K562 (cell line): ENCODE results near the gene SLC6A8. TPM values are rescaled to one million over a fixed set of nuclear protein-coding genes. Genes with fewer than 3 reads are reported as not detected.

Experiments used
- CHD1 ChIP-seq: fragments of 200-600 bp; sonication (generic); IDR thresholded peaks from one replicate; pipeline ENCODE4 v1.6.1; 2012; ENCODE audit warnings: mild to moderate bottlenecking, moderate library complexity, low read length, inconsistent platforms
- DIDO1 ChIP-seq: fragments of 450-650 bp; IDR thresholded peaks from 2 replicates; pipeline ENCODE4 v1.6.1; 2016; ENCODE audit warnings: low read depth, missing biosample characterization, missing genetic modification characterization
- GTF2F1 ChIP-seq: IDR thresholded peaks from 2 replicates; pipeline ENCODE4 v1.6.1; 2011; ENCODE audit warnings: low read depth, low read length, improper control_type of control experiment
- HIVEP1 ChIP-seq: fragments of 250-450 bp; sonication (Bioruptor Pico); IDR thresholded peaks from 2 replicates; pipeline ENCODE4 v1.4.0; 2020; ENCODE audit warnings: mild to moderate bottlenecking
- NRF1 ChIP-seq, 2 experiments: fragments of 450-650 bp; IDR thresholded peaks in 1 of 2; conservative IDR thresholded peaks in 1 of 2; 2 replicates each; pipeline ENCODE4 v1.6.1; 2014; ENCODE audit warnings: mild to moderate bottlenecking in 2 of 2
- RBFOX2 ChIP-seq: fragments of 200-400 bp; formaldehyde crosslinking; IDR thresholded peaks from 2 replicates; pipeline ENCODE4 v1.6.1; 2017; ENCODE audit warnings: low read depth, mild to moderate bottlenecking, low read length, moderate library complexity
- SMARCA5 ChIP-seq: fragments of 450-650 bp; IDR thresholded peaks from 2 replicates; pipeline ENCODE4 v1.6.1; 2016
- SOX6 ChIP-seq: fragments of 450-650 bp; IDR thresholded peaks from 2 replicates; pipeline ENCODE4 v1.6.1; 2014; ENCODE audit warnings: mild to moderate bottlenecking
- SP1 ChIP-seq: sonication (generic); formaldehyde crosslinking; IDR thresholded peaks from 2 replicates; pipeline ENCODE4 v1.8.1; 2022; ENCODE audit warnings: mild to moderate bottlenecking, missing genetic modification reagents
- STAG1 ChIP-seq: sonication (generic); formaldehyde crosslinking; IDR thresholded peaks from 2 replicates; pipeline ENCODE4 v1.5.0; 2020; ENCODE audit warnings: missing genetic modification reagents, borderline replicate concordance
- TAL1 ChIP-seq: fragments of 450-650 bp; IDR thresholded peaks from 2 replicates; pipeline ENCODE4 v1.6.1; 2016; ENCODE audit warnings: mild to moderate bottlenecking
- TEAD4 ChIP-seq, 2 experiments: sonication (generic) in 1 of 2; formaldehyde crosslinking in 1 of 2; IDR thresholded peaks; 2 replicates each; pipeline versions ENCODE4 v1.6.1 to v1.8.0; 2012 to 2022; ENCODE audit warnings: borderline replicate concordance in 1 of 2, inconsistent platforms in 1 of 2, low read length in 1 of 2, mild to moderate bottlenecking in 1 of 2, missing genetic modification reagents in 1 of 2
- ZNF134 ChIP-seq: fragments of 250-450 bp; sonication (Bioruptor Pico); conservative IDR thresholded peaks from 2 replicates; pipeline ENCODE4 v1.4.0; 2020
- ZNF212 ChIP-seq: fragments of 450-650 bp; formaldehyde crosslinking; IDR thresholded peaks from 2 replicates; pipeline ENCODE4 v1.4.0; 2020; ENCODE audit warnings: mild to moderate bottlenecking
- ZNF780A ChIP-seq: fragments of 250-450 bp; sonication (Bioruptor Pico); IDR thresholded peaks from 2 replicates; pipeline ENCODE4 v1.5.0; 2021; ENCODE audit warnings: mild to moderate bottlenecking
- polyA plus RNA-seq, 8 experiments: library from polyadenylated mRNA; depleted of rRNA in 4 of 8; stranded (reverse) in 5 of 8; unstranded in 3 of 8; fragments of >200 nt; fragmentation: Nextera tagmentation in 2 of 8; fragmentation: Illumina TruSeq in 1 of 8; extraction: Ambion mirVana in 2 of 8; extraction: Trizol in 1 of 8; gene quantifications; 2 replicates each; pipeline versions ENCODE4 v1.2.1 to v1.2.3, GENCODE V29; 2011 to 2014; ENCODE audit warnings: inconsistent platforms in 1 of 8, missing spikeins in 1 of 8
- total RNA-seq, 7 experiments: library from RNA; depleted of rRNA in 6 of 7; stranded (reverse); fragments of >200 nt in 6 of 7; fragmentation: Illumina TruSeq in 2 of 7; extraction: Trizol in 2 of 7; gene quantifications; 2 replicates each; pipeline versions ENCODE4 v1.2.1 to v1.2.3, GENCODE V29; 2011 to 2021; ENCODE audit warnings: low replicate concordance in 1 of 7
- TF ChIP-seq, protein P1 (sequence below): sonication (generic); formaldehyde crosslinking; IDR thresholded peaks from 2 replicates; pipeline ENCODE4 v1.8.0; 2022; ENCODE audit warnings: mild to moderate bottlenecking, missing genetic modification reagents, borderline replicate concordance
- TF ChIP-seq, protein P2 (sequence below): sonication (generic); formaldehyde crosslinking; IDR thresholded peaks from 2 replicates; pipeline ENCODE4 v1.8.0; 2022; ENCODE audit warnings: mild to moderate bottlenecking, missing genetic modification reagents
- TF ChIP-seq, protein P3 (sequence below): fragments of 250-450 bp; sonication (Bioruptor Pico); IDR thresholded peaks from 2 replicates; pipeline ENCODE4 v1.5.0; 2021
- TF ChIP-seq, protein P4 (sequence below), 3 experiments: IDR thresholded peaks in 2 of 3; conservative IDR thresholded peaks in 1 of 3; 2 replicates each; pipeline ENCODE4 v1.5.1; 2011 to 2012; ENCODE audit warnings: low read length in 3 of 3, mild to moderate bottlenecking in 3 of 3, control low read depth in 2 of 3, improper control_type of control experiment in 1 of 3, inconsistent platforms in 1 of 3, low read depth in 1 of 3, mixed read lengths in 1 of 3, moderate library complexity in 1 of 3; ENCODE audit not compliant: insufficient read depth in 2 of 3
- TF ChIP-seq, protein P5 (sequence below): fragments of 250-450 bp; sonication (Bioruptor Pico); IDR thresholded peaks from 2 replicates; pipeline ENCODE4 v1.9.0; 2021; ENCODE audit warnings: mild to moderate bottlenecking

Gene SLC6A8
- total and polyA plus RNA-seq, 9 of the 15 experiments (the other 6 are each of a cell fraction or from before 2014, with no cell fraction given) = 0.68 to 144 (median 34.3) TPM

DNA sequence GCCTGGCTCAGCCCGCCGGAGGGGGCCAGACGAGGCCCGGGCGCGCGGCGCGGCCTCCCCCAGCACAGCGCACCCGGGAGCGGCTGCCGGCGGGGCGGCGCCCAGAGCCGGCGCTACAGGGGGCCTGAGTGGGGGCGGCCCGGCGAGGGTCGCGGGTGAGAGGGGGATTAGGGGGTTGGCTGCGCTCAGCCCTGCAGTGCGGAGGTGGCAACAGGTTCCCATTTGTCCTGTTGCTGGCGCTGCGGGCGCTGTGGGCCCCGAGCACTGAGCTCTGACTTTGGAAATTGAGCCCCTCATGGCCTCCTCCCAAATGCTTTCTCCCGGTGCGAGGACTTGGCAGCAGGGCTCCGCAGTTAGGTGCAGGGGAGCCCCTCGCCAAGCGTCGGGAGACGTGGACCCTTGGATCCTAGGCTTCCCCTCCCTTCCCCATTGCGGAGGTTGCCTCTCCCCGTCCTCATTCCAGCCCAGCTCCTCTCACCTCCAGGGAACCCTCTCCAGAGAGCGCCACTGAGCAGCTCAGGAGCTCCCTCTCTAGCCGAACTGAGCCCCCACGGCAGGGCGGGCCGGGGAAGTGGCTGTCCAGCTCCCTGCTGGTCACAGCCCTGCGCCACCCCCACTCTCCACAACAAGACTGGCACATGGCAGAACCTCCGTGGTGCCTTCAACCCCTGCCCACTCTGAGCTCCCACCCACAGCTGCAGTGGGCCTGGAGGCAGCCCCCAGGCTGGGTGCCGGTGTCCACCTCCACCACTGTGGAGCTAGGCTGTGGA, 43.2 kb upstream of the SLC6A8 start (continued):
- TF ChIP-seq CHD1 (no peak), SMARCA5 (no peak), DIDO1 (no peak), TEAD4 (IDR thresholded peaks at IDR 0.05; ENCODE audit: low read length) (no peak), TEAD4 (CRISPR knock-in tag; IDR thresholded peaks at IDR 0.05; ENCODE audit: borderline replicate concordance) (no peak), SP1 (no peak), ZNF212 (CRISPR knock-in tag) (no peak), RBFOX2 (no peak; the same call in 1 of the 2 replicates), GTF2F1 (no peak), SOX6 (no peak), TAL1 (no peak), NRF1 (conservative IDR thresholded peaks at IDR 0.05 in 1 of 2, IDR thresholded peaks at IDR 0.05 in 1 of 2) (peak; percentile 37 to 58; a peak in 2 of 4 replicates), HIVEP1 (CRISPR knock-in tag) (no peak), STAG1 (CRISPR knock-in tag) (no peak), ZNF134 (CRISPR knock-in tag) (no peak), ZNF780A (CRISPR knock-in tag) (no peak)
- TF ChIP-seq, protein P1, sequence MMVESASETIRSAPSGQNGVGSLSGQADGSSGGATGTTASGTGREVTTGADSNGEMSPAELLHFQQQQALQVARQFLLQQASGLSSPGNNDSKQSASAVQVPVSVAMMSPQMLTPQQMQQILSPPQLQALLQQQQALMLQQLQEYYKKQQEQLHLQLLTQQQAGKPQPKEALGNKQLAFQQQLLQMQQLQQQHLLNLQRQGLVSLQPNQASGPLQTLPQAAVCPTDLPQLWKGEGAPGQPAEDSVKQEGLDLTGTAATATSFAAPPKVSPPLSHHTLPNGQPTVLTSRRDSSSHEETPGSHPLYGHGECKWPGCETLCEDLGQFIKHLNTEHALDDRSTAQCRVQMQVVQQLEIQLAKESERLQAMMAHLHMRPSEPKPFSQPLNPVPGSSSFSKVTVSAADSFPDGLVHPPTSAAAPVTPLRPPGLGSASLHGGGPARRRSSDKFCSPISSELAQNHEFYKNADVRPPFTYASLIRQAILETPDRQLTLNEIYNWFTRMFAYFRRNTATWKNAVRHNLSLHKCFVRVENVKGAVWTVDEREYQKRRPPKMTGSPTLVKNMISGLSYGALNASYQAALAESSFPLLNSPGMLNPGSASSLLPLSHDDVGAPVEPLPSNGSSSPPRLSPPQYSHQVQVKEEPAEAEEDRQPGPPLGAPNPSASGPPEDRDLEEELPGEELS (CRISPR knock-in tag) = no peak
- TF ChIP-seq, protein P2, sequence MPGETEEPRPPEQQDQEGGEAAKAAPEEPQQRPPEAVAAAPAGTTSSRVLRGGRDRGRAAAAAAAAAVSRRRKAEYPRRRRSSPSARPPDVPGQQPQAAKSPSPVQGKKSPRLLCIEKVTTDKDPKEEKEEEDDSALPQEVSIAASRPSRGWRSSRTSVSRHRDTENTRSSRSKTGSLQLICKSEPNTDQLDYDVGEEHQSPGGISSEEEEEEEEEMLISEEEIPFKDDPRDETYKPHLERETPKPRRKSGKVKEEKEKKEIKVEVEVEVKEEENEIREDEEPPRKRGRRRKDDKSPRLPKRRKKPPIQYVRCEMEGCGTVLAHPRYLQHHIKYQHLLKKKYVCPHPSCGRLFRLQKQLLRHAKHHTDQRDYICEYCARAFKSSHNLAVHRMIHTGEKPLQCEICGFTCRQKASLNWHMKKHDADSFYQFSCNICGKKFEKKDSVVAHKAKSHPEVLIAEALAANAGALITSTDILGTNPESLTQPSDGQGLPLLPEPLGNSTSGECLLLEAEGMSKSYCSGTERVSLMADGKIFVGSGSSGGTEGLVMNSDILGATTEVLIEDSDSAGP (CRISPR knock-in tag) = no peak
- TF ChIP-seq, protein P3, sequence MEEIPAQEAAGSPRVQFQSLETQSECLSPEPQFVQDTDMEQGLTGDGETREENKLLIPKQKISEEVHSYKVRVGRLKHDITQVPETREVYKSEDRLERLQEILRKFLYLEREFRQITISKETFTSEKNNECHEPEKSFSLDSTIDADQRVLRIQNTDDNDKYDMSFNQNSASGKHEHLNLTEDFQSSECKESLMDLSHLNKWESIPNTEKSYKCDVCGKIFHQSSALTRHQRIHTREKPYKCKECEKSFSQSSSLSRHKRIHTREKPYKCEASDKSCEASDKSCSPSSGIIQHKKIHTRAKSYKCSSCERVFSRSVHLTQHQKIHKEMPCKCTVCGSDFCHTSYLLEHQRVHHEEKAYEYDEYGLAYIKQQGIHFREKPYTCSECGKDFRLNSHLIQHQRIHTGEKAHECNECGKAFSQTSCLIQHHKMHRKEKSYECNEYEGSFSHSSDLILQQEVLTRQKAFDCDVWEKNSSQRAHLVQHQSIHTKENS (CRISPR knock-in tag) = no peak
- TF ChIP-seq, protein P4, sequence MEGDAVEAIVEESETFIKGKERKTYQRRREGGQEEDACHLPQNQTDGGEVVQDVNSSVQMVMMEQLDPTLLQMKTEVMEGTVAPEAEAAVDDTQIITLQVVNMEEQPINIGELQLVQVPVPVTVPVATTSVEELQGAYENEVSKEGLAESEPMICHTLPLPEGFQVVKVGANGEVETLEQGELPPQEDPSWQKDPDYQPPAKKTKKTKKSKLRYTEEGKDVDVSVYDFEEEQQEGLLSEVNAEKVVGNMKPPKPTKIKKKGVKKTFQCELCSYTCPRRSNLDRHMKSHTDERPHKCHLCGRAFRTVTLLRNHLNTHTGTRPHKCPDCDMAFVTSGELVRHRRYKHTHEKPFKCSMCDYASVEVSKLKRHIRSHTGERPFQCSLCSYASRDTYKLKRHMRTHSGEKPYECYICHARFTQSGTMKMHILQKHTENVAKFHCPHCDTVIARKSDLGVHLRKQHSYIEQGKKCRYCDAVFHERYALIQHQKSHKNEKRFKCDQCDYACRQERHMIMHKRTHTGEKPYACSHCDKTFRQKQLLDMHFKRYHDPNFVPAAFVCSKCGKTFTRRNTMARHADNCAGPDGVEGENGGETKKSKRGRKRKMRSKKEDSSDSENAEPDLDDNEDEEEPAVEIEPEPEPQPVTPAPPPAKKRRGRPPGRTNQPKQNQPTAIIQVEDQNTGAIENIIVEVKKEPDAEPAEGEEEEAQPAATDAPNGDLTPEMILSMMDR (IDR thresholded peaks at IDR 0.05 in 2 of 3, conservative IDR thresholded peaks at IDR 0.05 in 1 of 3; ENCODE audit: insufficient read depth in 2 of 3, low read depth in 1 of 3, low read length in 3 of 3) = peak; percentile 43 to 80 (median 59); a peak in 5 of 6 replicates
- TF ChIP-seq, protein P5, sequence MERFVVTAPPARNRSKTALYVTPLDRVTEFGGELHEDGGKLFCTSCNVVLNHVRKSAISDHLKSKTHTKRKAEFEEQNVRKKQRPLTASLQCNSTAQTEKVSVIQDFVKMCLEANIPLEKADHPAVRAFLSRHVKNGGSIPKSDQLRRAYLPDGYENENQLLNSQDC (CRISPR knock-in tag) = no peak
